NCI-H1417 treated with DMSO at 0.1 percent for 48 hours (cell line): Measurements from ENCODE around the gene PSMC3IP.
"Not testable (repeated sequence)": the region's sequence is repeated elsewhere in the genome, so short reads cannot be mapped to it uniquely, and the experiment has no call there.

ENCODE experiments used
- DNase-seq: peaks from one replicate; lab custom pipeline; 2025; lab: John Stamatoyannopoulos, UW

Gene PSMC3IP, protein sequence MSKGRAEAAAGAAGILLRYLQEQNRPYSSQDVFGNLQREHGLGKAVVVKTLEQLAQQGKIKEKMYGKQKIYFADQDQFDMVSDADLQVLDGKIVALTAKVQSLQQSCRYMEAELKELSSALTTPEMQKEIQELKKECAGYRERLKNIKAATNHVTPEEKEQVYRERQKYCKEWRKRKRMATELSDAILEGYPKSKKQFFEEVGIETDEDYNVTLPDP

GRCh38 chr17:42577532-42578281 is at the start of gene PSMC3IP:
Gene PSMC3IP, minus strand, starts transcription at chr17:42577729. Its CDS starts 43 bp downstream, at chr17:42577686.
- peak; percentile 73 for DNase-seq

- no peak for DNase-seq
Measured at GRCh38 chr17:42623732-42624596, 46.4 kb upstream of the PSMC3IP start.

DNA sequence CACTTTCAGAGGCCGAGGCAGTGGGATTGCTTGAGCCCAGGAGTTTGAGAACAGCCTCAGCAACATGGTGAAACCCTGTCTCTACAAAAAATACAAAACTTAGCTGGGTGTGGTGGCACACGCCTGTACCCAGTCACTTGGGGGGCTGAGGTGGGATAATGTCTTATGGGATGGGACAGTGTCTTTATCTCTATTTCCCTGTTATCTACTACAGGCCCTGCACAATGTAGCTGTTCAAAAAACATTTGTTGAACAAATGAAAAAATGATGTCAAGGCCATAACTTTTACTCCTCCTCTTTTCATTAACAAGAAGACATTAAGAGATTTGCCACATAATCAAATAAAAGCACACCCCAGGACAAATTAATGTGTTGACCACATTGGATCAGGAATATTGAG is 45.7 kb upstream of the PSMC3IP start:
- DNase-seq = no peak

DNA sequence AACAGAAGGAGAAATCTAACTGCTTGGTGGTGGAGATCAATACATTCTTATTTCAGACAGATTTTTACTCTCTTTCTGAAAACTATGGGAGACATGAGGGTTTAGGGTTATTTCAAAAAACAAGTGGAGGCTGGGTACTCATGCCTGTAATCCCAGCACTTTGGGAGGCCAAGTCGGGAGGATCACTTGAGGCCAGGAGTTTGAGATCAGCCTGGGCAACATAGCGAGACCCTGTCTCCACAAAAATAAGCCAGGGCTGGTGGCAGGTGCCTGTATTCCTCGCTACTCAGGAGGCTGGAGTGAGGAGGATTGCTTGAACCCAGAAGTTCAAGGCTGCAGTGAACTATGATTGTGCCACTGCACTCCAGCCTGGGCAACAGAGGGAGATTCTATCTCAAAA is 44.5 kb upstream of the PSMC3IP start:
- not testable (repeated sequence) for DNase-seq

- DNase-seq = no peak
Measured at GRCh38 chr17:42618442-42619150, 41.1 kb upstream of the PSMC3IP start.

- no peak for DNase-seq
Measured at GRCh38 chr17:42617956-42618431, 40.5 kb upstream of the PSMC3IP start.

GRCh38 chr17:42613699-42614295 is 36.3 kb upstream of the PSMC3IP start:
- DNase-seq = no peak

- DNase-seq = no peak
Measured at GRCh38 chr17:42612013-42612412, 34.5 kb upstream of the PSMC3IP start.

GRCh38 chr17:42609814-42610801 is 32.6 kb upstream of the PSMC3IP start:
- not testable (repeated sequence) for DNase-seq

DNA sequence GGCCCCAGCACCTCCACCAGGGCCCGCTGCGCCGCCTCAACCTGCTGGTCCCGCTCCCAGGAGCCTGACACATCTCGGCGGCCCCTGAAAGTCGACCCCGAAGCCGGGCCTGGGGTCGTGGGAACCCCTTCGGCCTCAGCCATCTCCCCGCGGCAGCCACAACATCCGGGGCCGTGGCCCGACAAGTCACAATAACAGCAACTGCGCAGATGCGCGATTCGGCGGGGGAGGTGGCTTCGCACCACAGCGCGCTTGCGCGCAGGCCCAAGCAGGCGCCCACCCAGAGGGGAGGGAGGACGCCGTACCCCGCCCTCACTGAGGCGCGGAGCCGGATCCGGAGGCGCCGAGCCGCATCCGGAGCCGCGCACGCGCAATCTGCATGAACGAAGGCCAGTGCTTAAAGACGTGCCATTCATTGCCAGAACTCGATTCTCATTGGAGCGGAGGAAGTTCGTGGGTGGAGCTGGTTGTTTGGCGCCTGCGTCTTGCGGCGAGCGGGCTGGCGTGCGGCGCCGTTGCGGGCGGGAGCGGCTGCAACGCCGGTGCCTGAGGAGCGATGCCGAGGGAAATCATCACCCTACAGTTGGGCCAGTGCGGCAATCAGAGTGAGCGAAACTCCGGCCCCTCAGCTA is 31.8 kb upstream of the PSMC3IP start, which contains the start of the genes RETREG3 and TUBG1:
Gene RETREG3 (minus strand): TSS at position 193 of the 632 bp plus-strand sequence. CDS start 50 bp downstream, at position 143.
Gene TUBG1 (plus strand): TSS at position 502 of the 632 bp plus-strand sequence. CDS start 55 bp downstream, at position 557.
- DNase-seq = peak; percentile 96

GRCh38 chr17:42608305-42609181 is 31.0 kb upstream of the PSMC3IP start:
- DNase-seq = peak; percentile 47

DNA sequence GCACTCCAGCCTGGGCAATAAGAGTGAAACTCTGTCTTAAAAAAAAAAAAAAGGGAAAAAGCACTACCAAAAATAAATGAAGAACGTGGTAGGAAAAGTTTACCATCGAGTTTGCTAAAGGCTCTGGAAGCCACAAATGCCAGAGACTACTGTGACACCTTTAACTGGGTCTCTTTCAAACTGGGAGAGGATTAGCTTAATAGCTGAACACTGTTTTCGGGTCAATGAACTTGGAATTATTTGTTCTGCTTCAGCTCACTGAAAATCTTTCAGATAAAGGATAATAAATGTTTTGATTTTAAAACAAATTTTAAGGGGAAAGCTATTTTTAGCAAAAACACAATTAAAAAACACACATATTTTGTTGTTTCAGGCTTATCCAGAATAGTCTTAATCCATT is 30.2 kb upstream of the PSMC3IP start:
- no peak for DNase-seq

DNA sequence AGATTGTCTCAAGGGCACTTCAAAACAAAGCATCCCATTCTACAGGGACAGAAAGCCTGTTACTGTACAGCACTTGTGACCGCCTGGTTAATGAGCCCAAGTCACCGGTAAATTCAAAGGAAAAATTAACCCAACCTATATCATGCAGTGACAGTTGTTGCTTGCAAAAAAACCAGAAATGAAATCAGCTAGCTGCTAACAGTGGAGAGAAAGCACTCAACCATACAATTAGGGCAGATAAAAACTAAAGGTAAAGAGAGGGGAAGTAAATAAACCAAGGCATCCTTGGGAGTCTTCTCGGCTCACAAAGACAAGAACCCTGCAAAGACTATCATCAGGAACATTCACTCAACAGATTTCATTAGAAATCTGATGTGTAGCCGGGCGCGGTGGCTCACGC is 25.8 kb upstream of the PSMC3IP start:
- no peak for DNase-seq

DNA sequence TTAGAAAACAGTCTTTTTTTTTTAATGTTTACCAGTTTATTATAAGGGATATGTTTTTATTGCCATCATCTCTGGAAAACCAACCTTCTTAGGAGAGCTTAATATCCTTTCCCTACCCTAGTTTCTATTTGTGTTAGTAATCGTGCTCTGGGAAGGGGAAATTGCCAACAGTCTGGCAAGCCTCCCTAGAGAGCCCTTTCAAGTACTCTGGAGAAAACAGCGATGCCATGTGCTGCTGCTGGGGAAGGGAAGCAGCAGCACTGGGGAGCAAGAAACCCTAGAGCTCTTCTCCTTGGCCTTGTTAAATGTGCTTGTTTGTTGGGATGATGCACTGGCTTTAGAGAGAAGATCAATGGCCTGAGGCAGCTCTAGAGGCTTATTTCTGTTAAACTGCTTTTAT is 21.4 kb upstream of the PSMC3IP start:
- no peak for DNase-seq

- no peak for DNase-seq
Measured at GRCh38 chr17:42596386-42596785, 18.9 kb upstream of the PSMC3IP start.

GRCh38 chr17:42591411-42591810 is 13.9 kb upstream of the PSMC3IP start:
- DNase-seq = no peak

- no peak for DNase-seq
Measured at GRCh38 chr17:42590886-42591285, 13.4 kb upstream of the PSMC3IP start.

GRCh38 chr17:42586514-42587230 is 9.1 kb upstream of the PSMC3IP start:
- no peak for DNase-seq
